RWPE2 (cell line): ENCODE data around the gene ATP1A2.

Experiments
- ATAC-seq: fragments of 200-7000 bp; cut with Tn5 transposase; 3 replicates; pipeline ENCODE4 v1.9.1; 2021; ENCODE audit warnings: low read depth
- DNase-seq: peaks from one replicate; pipeline ENCODE4 v3.0.0-alpha.2; 2020; ENCODE audit warnings: low spot score
- H3K27ac ChIP-seq: fragments of 450-650 bp; 2 replicates; pipeline ENCODE4 v1.5.1; 2017; ENCODE audit warnings: mild to moderate bottlenecking; ENCODE audit not compliant: poor library complexity, severe bottlenecking
- H3K27me3 ChIP-seq: fragments of 250-450 bp; sonication (Bioruptor Pico); 2 replicates; pipeline ENCODE4 v1.5.1; 2021; ENCODE audit warnings: mild to moderate bottlenecking, moderate library complexity; ENCODE audit not compliant: insufficient read depth, poor library complexity, severe bottlenecking
- H3K36me3 ChIP-seq: fragments of 250-450 bp; sonication (Bioruptor Pico); 2 replicates; pipeline ENCODE4 v1.5.1; 2020; ENCODE audit warnings: low read depth, mild to moderate bottlenecking, moderate library complexity
- H3K4me1 ChIP-seq: fragments of 250-450 bp; sonication (Bioruptor Pico); 2 replicates; pipeline ENCODE4 v1.5.1; 2021; ENCODE audit warnings: mild to moderate bottlenecking, moderate library complexity; ENCODE audit not compliant: insufficient read depth, poor library complexity, severe bottlenecking
- H3K4me3 ChIP-seq: fragments of 250-450 bp; sonication (Bioruptor Pico); 2 replicates; pipeline ENCODE4 v1.5.1; 2021; ENCODE audit warnings: mild to moderate bottlenecking, moderate library complexity; ENCODE audit not compliant: severe bottlenecking
- H3K9me3 ChIP-seq: fragments of 250-450 bp; sonication (Bioruptor Pico); 2 replicates; pipeline ENCODE4 v1.5.1; 2021; ENCODE audit warnings: mild to moderate bottlenecking, moderate library complexity; ENCODE audit not compliant: severe bottlenecking
- CTCF ChIP-seq: fragments of 450-650 bp; IDR thresholded peaks from one replicate; pipeline ENCODE4 v1.5.1; 2017; ENCODE audit warnings: mild to moderate bottlenecking, moderate library complexity; ENCODE audit not compliant: poor library complexity, severe bottlenecking

ATP1A2 gene

GRCh38 chr1:160171354-160171753 is 55.8 kb downstream of the ATP1A2 start:
- DNase-seq (no peak), ATAC-seq (peak; percentile 88)
- no peaks in the 10 kb centered on the region for H3K27me3 ChIP-seq
- no peaks in the 10 kb centered on the region for H3K9me3 ChIP-seq
- no peaks in the 10 kb centered on the region for H3K36me3 ChIP-seq
- TF ChIP-seq CTCF, result no peak
- no peak overlapping the region for H3K27ac ChIP-seq
- H3K4me1 ChIP-seq, result peaks cover 6% of the 10 kb centered on the region
- H3K4me3 ChIP-seq, result no peak overlapping the region

- TF ChIP-seq CTCF, result no peak
- H3K27me3 ChIP-seq, result no peaks in the 10 kb centered on the region
- DNase-seq, result no peak
- no peak overlapping the region for H3K4me3 ChIP-seq
- no peak overlapping the region for H3K27ac ChIP-seq
- ATAC-seq, result no peak
- peaks cover 6% of the 10 kb centered on the region for H3K4me1 ChIP-seq
- H3K36me3 ChIP-seq, result no peaks in the 10 kb centered on the region
- no peaks in the 10 kb centered on the region for H3K9me3 ChIP-seq
These were observed 56.4 kb downstream of the ATP1A2 start for GRCh38 chr1:160171980-160172379.

GRCh38 chr1:160177231-160177630 is 61.7 kb downstream of the ATP1A2 start:
- ATAC-seq (no peak), DNase-seq (no peak)
- Histone ChIP-seq H3K27me3 (no peaks in the 10 kb centered on the region), H3K9me3 (no peaks in the 10 kb centered on the region), H3K4me1 (no peaks in the 10 kb centered on the region), H3K27ac (no peak overlapping the region), H3K4me3 (no peak overlapping the region), H3K36me3 (no peaks in the 10 kb centered on the region)
- TF ChIP-seq CTCF, result no peak

- ATAC-seq (no peak), DNase-seq (no peak)
- Histone ChIP-seq H3K27me3 (no peaks in the 10 kb centered on the region), H3K4me1 (no peaks in the 10 kb centered on the region), H3K4me3 (no peak overlapping the region), H3K36me3 (no peaks in the 10 kb centered on the region), H3K9me3 (no peaks in the 10 kb centered on the region), H3K27ac (no peak overlapping the region)
- no peak for TF ChIP-seq CTCF
These were observed 62.1 kb downstream of the ATP1A2 start for GRCh38 chr1:160177667-160178066.

GRCh38 chr1:160178731-160179130 is 63.2 kb downstream of the ATP1A2 start:
- ATAC-seq (no peak), DNase-seq (no peak)
- no peaks in the 10 kb centered on the region for H3K36me3 ChIP-seq
- no peak for TF ChIP-seq CTCF
- H3K4me1 ChIP-seq, result no peaks in the 10 kb centered on the region
- no peak overlapping the region for H3K27ac ChIP-seq
- H3K27me3 ChIP-seq, result no peaks in the 10 kb centered on the region
- H3K4me3 ChIP-seq, result no peak overlapping the region
- H3K9me3 ChIP-seq, result no peaks in the 10 kb centered on the region
